GM18870 (cell line): ENCODE data around the gene KCNMA1.

Experiments used
- ATAC-seq: cut with Tn5 transposase; IDR thresholded peaks from one replicate; pipeline ENCODE4 v1.9.1; 2021; ENCODE audit warnings: moderate library complexity; ENCODE audit not compliant: unreplicated experiment

The KCNMA1 gene

DNA sequence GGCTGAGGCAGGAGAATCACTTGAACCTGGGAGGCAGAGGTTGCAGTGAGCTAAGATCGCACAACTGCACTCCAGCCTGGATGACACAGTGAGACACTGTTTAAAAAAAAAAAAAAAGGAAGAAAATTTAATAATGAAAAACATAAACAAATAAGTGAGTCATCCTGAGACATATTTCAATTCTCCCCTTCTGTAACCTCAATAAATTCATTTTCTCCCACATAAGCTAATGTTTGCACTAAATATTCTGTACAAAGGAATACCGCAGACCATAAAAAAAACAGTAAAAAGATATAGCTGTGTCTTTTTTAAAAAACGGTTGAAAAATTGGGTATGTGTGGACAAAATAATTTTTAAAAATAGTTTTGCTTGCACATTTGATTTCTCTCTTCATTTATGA lies 654.0 kb downstream of the KCNMA1 start:
- ATAC-seq: no peak

DNA sequence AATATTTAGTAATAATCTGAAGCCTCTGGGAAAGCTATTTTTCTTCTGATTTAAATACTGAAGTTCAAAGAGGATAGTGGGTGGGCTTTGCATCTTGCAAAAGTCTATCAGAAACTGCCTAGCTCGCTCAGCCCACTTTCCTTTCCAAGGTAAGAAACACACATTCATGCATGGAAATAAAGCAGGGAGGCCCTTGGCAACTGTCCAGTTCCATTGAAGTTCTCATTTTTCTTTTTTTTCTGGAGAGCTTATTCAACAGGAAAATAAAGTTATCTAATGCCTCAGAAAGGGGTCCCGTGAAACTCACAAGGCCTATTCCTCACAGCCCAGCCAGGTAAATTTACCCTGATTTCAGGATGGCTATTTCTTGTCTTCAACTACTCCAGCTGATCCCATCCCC lies 654.9 kb downstream of the KCNMA1 start:
- no peak for ATAC-seq

DNA sequence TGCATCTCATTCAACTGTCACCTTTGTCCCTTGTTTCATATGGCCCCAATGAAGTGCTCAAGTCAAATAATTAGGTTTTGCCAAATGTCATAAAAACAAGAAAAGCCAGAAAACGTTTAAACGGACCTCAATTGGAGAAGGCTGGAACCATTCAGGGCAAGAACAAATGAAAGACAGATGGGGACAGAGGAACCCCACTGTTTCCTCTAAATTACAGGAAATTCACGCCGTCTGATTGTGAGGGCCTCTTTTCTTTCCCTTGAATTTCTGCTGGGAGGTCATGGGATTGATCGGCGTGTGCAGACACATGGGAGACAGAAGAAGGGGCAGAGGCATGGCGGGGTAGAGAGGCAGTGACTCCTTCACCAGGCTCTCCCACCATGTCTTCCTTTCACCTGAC lies 656.4 kb downstream of the KCNMA1 start:
- no peak for ATAC-seq

DNA sequence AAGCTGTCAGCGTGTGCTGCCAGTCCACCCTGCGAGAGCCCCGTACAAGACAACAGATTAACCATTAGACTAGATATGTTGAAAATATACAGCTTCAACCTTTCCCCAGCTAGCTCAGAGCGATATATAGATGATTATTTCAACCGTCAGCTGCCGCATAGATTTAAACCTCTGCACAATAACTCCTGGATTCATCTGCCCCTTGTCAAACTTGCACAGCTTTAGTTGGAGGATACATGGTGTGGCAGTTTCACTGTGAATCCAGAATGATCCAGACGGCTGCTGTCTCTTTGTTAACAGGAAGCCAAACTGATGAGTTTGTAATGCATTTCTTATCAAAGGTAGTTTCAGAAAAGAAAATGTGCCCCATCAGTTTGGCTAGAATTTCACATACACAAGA lies 659.7 kb downstream of the KCNMA1 start:
- no peak for ATAC-seq

DNA sequence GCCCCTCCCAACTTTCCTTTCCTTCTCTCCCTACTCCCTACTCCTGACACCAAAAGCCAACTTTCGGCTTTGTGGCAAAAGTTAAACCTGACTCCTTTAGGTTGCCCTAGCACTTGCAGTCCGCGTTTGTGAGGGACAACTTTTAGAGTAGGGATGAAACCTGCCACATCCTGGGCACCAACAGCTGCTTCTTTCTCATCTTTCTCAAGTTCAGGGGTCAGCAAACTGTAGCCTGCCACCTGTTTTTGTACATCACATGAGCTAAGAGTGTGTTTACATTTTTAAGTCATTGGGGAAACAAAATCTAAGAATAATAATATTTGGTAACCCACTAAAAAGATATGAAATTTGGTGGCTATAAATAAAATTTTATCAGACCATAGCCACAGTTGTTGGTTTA lies 660.6 kb downstream of the KCNMA1 start:
- no peak for ATAC-seq

DNA sequence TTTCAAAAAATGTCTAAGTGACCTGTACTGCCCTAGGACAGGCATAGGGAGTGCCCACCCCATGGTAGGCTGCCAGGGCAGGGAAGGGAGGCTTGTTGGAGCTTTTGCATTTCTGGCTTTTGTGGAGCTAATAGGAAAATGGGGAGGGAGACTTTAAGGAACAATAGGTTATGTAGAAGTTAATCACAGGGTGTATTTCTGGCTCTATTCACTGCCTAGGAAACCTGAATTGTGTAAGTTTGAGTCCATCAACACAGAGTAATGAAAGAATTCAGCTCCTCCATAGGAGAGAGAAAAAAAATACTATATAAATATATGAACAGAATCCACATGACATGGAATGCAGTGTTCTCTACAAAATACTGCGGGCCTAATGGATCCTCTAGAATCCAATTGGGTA lies 661.5 kb downstream of the KCNMA1 start:
- ATAC-seq: no peak

DNA sequence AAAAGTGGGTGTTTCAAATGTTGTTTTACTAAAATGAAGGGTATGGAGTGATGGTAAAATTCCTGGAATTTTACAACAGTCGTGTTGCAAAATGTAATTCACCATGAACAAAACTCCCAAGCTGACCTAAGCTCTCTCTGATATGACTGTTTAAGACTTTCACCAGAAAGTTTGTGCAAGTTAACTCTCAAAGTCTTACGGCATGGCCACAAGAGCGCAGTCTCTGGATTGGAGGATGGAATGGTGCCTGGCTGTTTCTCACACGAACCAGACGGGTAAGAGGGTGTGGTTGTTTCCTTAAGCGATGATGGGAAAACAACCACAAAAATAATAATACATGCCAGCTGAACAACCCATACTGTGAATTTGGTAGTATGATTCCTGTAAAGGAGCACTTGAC lies 662.5 kb downstream of the KCNMA1 start:
- ATAC-seq: no peak

DNA sequence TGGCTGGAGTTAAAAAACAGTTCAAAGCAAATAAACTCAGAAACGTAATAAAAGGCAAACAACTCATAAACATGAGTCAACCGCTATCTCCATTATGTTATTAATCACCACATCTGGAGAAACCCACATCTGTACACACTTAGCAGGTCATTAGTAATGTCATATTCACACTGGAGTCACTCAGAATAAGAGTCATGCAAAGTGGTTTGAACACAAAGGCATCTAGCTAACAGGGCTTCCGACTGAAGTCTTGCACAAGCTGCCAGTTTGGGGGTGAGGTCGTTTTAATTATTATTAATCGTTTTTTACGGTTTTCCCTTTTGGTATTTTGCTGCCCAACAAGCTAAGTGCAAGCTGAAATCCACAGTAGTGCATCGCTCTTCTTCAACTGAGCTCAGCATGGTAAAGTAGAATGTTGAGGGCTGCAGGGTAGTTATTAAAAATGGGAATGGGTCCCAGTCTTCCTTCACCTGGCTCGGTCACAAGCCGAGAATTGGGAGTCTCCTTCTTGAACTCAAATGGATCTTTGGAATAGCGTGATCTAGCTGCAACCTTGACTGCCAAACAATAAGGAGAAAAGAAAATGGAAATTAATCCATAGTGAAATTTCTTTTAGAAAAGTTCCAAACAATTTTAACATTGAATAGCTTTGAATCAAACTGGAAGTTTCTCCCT lies 663.5 kb downstream of the KCNMA1 start:
- ATAC-seq: no peak

DNA sequence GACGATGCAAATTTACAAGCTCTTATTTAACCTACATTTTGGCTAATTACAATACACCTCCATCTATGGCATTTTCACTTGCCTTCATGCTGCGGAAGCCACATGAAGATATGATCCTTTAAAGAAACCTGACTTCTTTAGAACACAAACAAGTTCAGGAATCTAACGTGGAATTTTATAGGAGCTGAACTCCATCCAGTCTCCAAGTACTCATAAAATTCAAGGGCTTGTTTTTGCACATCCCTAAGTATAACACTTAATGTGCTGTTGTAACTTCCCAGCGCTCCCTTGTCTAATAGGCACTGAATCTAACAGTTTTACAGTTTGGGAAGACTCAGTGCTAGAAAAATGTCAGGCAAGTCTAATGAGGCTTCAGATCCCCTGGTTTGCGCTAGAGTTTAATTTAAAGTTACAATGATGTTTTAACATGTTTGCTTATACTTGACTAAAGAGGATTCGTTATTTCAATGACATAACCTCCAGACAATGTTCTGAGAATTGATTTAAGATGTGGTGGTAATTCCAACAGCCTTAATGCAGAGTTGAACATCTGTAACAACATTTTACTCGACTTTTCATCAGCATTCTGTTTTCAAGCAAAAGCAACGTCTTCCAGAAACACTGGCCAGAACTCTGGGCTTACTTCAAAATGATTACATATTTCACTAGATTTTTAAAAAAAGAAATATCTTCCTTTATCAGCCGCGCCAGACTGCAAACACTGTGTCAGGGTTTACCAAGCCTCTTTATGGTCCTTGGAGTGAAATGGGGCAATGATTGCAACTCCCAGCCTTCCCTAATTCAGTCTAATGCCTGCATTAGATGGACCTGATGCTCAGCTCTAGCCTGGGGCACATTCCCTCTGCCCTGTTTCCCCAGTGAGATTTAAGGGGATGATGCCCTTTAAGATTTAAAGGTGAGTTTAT lies 664.3 kb downstream of the KCNMA1 start:
- no peak for ATAC-seq

DNA sequence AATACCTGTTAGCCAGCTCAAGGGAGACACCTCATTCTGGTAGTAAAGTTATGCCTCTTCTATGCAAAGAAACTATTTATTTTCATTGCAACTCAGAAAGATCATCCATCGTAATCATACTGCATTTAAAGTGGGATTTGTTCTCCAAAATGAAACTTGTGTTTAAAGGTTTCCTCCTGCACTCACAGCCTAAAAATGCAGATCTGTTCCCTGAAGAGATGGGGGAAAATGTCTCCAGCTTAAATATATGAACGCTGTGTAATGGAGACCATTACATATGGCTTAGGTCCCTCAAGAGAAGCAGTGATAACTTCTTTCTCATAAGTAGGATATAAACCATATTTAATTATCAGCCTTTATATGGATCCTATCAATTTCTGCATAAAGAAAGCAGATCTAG lies 665.1 kb downstream of the KCNMA1 start:
- no peak for ATAC-seq

DNA sequence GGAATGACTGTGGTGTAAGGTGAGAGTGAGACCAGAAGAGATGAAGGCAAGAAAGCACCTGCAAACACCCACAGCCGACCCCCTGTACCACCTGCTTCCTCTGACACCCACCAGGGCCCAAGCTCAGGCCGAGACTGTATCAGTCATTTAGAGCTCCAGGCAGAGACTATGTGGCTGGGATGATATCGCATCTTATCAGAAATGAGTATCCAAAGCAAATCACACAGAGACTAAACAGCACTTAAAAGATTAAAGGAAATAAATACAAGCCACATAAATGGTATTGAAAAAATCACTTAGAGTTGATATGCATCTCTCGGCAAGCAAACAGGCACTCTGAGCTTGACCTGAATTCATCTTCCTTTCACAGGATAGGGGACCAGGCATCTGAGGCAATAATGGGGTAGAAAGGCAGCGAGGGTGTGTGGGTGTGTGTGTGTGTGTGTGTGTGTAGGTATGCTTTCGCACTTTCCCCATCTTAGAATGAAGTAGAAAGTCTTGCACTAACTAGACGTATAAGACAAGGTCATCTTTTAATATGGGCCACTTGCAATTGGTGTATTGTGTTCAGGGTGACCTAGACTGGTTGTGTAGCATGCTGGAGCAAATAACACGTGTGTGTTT lies 665.9 kb downstream of the KCNMA1 start:
- ATAC-seq: no peak

DNA sequence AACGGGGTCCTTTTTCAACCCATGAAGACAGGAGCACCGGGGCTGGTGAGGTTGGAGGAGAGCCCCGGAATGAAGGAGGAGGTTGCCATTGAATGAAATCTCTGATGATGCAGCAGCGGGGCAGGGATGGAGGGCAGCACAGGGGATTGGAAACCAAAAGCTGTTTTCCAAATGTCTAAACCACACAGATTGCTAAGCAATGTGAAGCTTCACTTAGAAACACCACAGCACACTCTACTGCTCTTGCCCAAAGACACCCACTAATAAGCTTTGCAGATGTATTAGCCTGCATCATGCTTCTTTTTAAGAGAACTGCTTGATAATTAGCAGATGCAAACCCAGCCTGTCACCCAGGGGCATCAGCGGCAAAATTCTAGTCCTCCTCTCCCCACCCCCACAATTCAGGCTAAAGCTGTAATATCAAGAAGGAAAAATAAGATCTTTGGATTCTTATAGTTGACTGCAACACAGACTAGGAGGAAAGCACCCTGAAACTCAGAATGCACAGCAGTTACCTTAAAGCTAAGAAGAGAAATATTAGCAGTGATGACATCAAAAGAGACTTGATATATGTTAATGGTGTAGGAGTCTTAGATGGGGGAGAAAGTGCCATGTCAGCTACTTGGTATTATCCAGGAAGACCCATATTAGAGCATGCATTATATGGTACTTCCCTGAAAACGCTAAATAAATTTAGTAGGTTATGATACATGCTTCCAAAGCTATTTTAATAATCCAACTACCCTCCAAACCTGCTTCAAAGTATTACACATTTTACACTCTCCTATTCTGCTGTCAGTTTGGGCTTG lies 666.7 kb downstream of the KCNMA1 start:
- no peak for ATAC-seq

DNA sequence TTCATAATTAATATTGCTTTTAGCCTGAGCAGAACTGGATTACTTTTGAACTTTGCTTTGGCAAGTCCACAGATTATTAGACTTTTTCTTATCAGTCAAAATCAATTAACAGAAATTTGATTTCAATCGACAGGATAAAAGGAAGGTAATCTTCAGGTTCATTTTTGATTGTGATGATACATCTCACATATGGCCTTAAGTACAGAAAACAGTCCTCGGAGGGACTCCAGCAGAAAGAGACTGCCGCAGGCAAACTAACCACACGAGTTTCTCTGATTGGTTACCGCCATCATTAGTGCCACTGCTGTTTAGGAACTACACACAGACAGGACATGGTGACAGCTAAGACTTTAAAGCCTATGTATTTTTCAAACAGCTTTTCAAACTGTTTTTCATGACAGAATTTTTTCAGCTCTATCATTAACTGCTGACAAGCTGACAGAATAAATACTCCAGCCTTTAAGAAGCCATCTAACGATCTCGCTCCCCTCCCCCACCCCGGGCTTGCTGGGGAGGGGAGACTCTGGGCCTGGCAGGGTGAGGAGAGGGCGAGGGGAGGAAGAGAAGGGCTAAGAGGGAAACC lies 668.2 kb downstream of the KCNMA1 start:
- ATAC-seq: no peak

DNA sequence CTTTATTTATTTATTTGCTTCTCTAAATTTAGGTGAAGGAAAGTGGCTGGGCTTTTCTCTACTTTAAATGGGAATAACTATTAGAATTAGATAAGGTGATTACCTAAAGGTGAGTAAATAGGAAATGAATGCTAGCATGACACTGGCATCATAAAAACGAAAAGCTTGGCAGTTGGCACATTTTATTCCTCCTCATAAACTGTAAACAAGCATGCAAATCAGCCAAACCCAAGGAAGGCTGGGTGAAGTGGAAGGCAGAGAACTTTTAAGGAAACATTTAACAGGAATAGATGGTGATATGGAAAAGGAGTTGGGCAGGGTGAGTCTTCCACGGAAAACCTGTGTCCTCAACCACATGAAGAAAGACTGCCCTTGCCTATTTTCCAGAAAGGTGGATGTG lies 669.1 kb downstream of the KCNMA1 start:
- ATAC-seq: no peak

DNA sequence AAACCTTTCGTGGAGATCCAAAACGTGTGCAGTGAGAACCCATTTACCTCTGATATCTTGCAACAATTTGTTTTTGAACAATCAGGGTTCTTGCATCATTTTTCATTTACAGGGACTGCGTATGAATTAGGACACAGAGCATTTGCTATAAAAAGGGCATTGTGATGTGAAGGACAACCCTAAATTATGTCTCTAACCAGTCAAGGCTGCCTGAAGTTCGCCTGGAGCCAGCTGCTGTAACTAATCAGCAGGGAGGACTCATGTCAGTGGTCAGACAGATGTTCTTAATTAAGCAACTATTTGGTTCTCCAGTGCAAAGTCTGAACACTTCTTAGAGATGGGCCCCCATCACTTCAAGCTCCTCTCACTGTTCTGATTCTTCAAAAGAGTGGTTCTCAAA lies 674.8 kb downstream of the KCNMA1 start:
- no peak for ATAC-seq

DNA sequence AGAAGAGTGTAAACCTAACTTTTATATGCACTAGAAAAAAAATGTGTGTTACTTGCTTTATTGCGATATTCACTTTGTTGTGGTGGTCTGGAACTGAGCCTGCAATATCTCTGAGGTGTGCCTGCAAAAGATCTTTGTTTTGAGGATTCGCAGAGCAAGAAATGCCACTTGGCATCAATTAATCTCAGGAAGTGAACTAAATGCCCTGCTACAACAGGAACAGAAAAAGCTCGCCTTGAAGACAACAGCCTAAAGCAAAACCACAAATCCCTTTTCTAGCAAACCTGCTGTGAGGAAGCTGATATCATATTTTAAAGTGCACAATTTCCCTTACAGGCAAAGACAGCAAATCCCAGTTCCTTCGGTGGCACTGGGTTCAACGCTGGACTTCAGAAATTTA lies 675.8 kb downstream of the KCNMA1 start:
- ATAC-seq: no peak

DNA sequence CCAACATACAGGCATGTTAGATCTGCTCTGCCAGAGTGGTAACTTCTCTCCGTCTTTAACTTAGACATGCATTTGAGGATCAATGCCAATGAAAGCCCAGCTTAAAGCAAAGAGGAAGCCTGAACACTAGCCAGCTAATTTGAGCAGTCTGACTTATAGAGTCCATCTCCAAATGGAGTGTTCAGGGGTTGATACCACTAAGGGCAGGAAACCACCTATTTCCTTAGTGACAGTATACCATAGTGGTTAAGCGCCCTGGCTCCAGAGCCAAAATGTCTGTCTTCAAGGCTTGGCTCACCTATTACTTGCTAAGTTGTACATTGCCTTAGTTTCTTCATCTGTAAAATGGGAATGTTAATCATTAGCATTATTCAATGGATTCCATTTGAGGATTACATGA lies 678.5 kb downstream of the KCNMA1 start:
- no peak for ATAC-seq

DNA sequence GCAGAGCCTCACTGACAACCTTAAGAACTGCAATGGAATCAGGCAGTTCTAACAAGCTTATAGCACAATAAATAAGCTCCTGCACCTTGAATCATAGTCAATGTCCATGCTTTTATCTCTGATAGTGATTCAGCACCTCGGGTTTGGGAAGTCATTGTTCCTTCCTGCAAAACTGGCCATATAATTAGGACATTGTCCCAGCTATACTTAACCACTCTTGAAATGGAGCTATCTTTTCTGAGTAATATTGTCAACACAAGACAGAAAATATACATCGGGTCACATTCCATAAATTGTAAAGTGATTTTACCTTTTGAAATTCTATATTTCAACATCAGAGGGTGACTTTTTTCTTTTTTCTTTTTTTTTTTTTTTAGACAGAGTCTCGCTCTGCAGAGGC lies 682.8 kb downstream of the KCNMA1 start:
- no peak for ATAC-seq

DNA sequence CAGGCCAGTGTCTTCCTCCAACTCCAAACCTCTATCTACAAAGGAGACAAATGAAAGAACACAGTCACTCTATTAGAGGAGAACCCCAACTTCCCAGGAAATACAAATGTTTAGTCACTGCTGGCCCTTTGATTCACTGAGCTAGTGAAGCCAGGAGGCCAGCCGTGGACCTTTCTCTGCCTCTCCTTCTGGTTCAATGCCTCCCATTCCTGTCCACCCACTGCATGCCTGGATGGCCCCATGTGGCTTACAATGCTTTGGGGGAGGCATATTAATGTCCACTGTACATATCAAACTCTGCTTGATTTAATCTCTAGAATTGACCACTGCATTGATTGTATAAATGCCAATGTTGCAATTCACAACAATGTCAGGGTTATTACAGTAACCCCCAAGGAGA lies 687.3 kb downstream of the KCNMA1 start:
- no peak for ATAC-seq

DNA sequence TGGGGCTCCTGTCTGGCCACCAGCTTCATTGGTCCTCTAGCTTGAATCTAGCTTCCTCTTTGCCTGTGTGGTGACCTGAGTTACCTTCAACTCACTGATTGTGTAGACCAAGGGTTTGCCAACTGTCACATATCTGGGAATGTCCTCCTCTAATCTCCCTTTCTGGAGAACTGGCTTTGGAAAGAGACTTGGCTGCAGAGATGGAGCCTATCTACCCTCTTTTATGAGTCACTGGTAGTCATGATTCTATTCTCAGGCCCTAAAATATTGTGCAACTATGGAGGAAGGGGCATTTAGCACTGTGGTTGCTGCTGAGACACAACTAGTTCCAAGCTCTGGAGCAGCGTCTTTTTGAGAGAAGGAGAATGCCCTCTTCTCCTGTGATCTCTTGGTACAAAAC lies 691.3 kb downstream of the KCNMA1 start:
- ATAC-seq: no peak

DNA sequence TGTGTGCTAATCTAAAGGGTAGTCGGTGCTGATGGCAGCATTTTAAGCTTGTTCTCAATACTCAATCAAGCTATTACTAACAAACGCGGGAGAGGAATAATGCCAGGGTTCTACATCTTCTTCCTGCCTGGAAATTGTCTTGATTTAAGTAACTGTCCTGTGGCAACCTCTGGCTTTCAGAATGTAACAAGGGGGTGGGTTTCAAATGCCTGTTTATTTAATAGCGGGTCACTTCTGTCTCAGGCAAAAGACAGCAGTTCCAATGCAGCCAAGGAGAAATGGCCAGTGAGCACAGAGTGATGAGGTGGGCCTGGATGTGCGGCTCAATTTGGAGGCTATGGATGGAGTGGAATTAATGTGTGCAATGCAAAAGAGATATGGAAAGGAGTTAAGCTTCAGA lies 692.4 kb downstream of the KCNMA1 start:
- no peak for ATAC-seq
